ENCODE measurements around the gene ADIPOR1. TPM values are rescaled to one million over a fixed set of nuclear protein-coding genes. Genes with fewer than 3 reads are reported as not detected.

The ADIPOR1 gene
- total and polyA plus RNA-seq, 2 of the 4 experiments (the other 2 are of a cell fraction) = 82.7 to 92.5 TPM

DNA sequence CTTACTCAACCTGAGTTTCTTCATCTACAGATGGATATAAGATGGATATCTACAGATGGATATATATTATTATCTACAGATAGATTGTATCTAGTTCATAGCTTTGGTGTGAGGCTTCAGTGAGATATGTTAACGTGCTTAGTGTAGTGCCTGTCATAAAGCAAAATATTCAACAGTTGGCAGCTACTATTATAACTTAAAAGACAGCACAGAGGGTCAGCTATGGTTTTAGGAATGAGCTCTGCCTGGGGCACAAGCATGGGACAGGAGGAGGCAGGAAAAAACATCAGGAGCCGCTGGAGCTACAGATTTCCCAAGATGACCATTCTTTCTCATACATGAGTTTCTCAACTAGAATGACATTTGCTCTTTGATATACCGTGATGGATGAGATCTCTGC is 10.2 kb upstream of the ADIPOR1 start:
- Histone ChIP-seq H4K20me1 (ENCODE audit: insufficient read depth, low read length) (no peaks in the 10 kb centered on the region), H3K4ac (ENCODE audit: low read depth, low read length) (no peak overlapping the region), H2AK9ac (replicated peaks; ENCODE audit: low read depth, low read length, poor library complexity) (no peak overlapping the region), H3K4me1 (ENCODE audit: control insufficient read depth, insufficient read depth, low read length) (peaks cover 9% of the 10 kb centered on the region), H3K23ac (ENCODE audit: low read depth, low read length) (no peak overlapping the region), H2BK20ac (ENCODE audit: low read depth, low read length) (no peak overlapping the region), H3K4me3 (ENCODE audit: insufficient read depth, low read depth, low read length) (no peak overlapping the region), H2AK5ac (ENCODE audit: low read depth, low read length) (no peak overlapping the region), H2BK5ac (ENCODE audit: low read depth, low read length, poor library complexity, severe bottlenecking) (no peak overlapping the region), H2AFZ (replicated peaks; ENCODE audit: low read length, poor library complexity) (no peak overlapping the region), H3K9me1 (ENCODE audit: insufficient read depth, low read length) (peaks cover 17% of the 10 kb centered on the region), H3K18ac (ENCODE audit: low read depth, low read length) (no peak overlapping the region), H3K36me3 (ENCODE audit: control insufficient read depth, insufficient read depth, low read length) (no peaks in the 10 kb centered on the region; the same call in none of the 2 replicates), H2BK120ac (ENCODE audit: low read depth, low read length) (no peak overlapping the region), H3K79me1 (ENCODE audit: low read depth in 1 of 2, low read length in 2 of 2) (peaks cover 12 to 21% of the 10 kb centered on the region in 2 experiments), H3K4me2 (ENCODE audit: low read depth, low read length) (no peak overlapping the region), H4K5ac (ENCODE audit: low read depth, low read length) (no peak overlapping the region), H3K27ac (ENCODE audit: insufficient read depth, low read length) (no peak overlapping the region), H3K9me3 (ENCODE audit: control insufficient read depth, insufficient read depth, low read length) (no peaks in the 10 kb centered on the region), H3K56ac (ENCODE audit: extremely low read depth, insufficient read depth, low read length) (no peak overlapping the region), H3K14ac (replicated peaks; ENCODE audit: low read depth, low read length) (no peak overlapping the region), H4K91ac (ENCODE audit: insufficient read depth, low read depth, low read length) (no peak overlapping the region), H4K8ac (ENCODE audit: low read depth in 2 of 2, low read length in 2 of 2) (no peak overlapping the region), H3K9ac (ENCODE audit: low read depth, low read length) (no peak overlapping the region), H2BK15ac (ENCODE audit: low read depth, low read length) (no peak overlapping the region), H3K27me3 (ENCODE audit: control insufficient read depth, insufficient read depth, low read length) (peaks cover 10% of the 10 kb centered on the region)
- ChIA-PET CTCF (interaction anchor here (1.1 kb wide), 1 partner anchor 25 kb away, joined by 3 read pairs; no protein-coding TSS in a partner anchor), POLR2A (ENCODE audit: unreplicated experiment) (no interaction called here)
- dilution Hi-C loops (cut with HindIII; ENCODE audit: low sequenced_read_pairs, unreplicated experiment) (no loop called here), intact Hi-C loops (cut with micrococcal nuclease) (no loop called here), in situ Hi-C loops (cut with MboI; ENCODE audit: low sequenced_read_pairs) (no loop called here)
- ATAC-seq (ENCODE audit: low read depth) = no peak
- no peak for DNase-seq
- no peak for TF ChIP-seq CEBPB (IDR thresholded peaks at IDR 0.05; ENCODE audit: low read depth, low read length)
- TF ChIP-seq RFX5 (IDR thresholded peaks at IDR 0.05; ENCODE audit: low read depth, low read length) = no peak
- no peak for TF ChIP-seq RAD21 (IDR thresholded peaks at IDR 0.05; ENCODE audit: low read length)
- TF ChIP-seq, protein P1, sequence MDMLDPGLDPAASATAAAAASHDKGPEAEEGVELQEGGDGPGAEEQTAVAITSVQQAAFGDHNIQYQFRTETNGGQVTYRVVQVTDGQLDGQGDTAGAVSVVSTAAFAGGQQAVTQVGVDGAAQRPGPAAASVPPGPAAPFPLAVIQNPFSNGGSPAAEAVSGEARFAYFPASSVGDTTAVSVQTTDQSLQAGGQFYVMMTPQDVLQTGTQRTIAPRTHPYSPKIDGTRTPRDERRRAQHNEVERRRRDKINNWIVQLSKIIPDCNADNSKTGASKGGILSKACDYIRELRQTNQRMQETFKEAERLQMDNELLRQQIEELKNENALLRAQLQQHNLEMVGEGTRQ (IDR thresholded peaks at IDR 0.05; ENCODE audit: low read depth, low read length) = no peak
- no peak for TF ChIP-seq FOS (IDR thresholded peaks at IDR 0.05; ENCODE audit: low read depth, low read length)
- no TSS peak for BruUV-seq (replicated peaks)
- WGBS, 2 experiments (ENCODE audit: extremely low coverage in 2 of 2, insufficient read length in 1 of 2) = no CpG with 5 or more reads among the region's 3 CpGs

All from IMR-90 (cell line).